Daoy (cell line): ENCODE results near the gene SRD5A1. TPM values are rescaled to one million over a fixed set of nuclear protein-coding genes. Genes with fewer than 3 reads are reported as not detected.
A peak's percentile ranks its signal among the peaks of the same experiment; 100 is the strongest.
"Not testable (repeated sequence)": the region's sequence is repeated elsewhere in the genome, so short reads cannot be mapped to it uniquely, and the experiment has no call there.

ENCODE experiments used
- DNase-seq: peaks from one replicate; pipeline ENCODE4 v3.0.0-alpha.2; 2015; ENCODE audit warnings: low read depth
- total RNA-seq: library from RNA; depleted of rRNA; stranded (reverse); fragments of >200 nt; shearing (Covaris generic); gene quantifications from 2 replicates; pipeline ENCODE4 v1.2.3, GENCODE V29; 2014

The SRD5A1 gene
- total RNA-seq, 1 experiment from 2014 or later: 8.6 TPM

- no peak for DNase-seq
Observed at GRCh38 chr5:6644794-6645241, 11.6 kb downstream of the SRD5A1 start.

GRCh38 chr5:6645571-6646362, 12.5 kb downstream of the SRD5A1 start:
- DNase-seq: not testable (repeated sequence)

- DNase-seq: no peak
Observed at GRCh38 chr5:6649186-6649585, 15.9 kb downstream of the SRD5A1 start.

GRCh38 chr5:6649681-6650080, 16.4 kb downstream of the SRD5A1 start:
- DNase-seq: no peak

GRCh38 chr5:6652025-6652424, 18.8 kb downstream of the SRD5A1 start:
- DNase-seq: no peak

- no peak for DNase-seq
Observed at GRCh38 chr5:6655432-6655831, 22.2 kb downstream of the SRD5A1 start.

GRCh38 chr5:6656680-6657079, 23.4 kb downstream of the SRD5A1 start:
- no peak for DNase-seq

- no peak for DNase-seq
Observed at GRCh38 chr5:6659941-6660684, 26.9 kb downstream of the SRD5A1 start.

- DNase-seq: no peak
Observed at GRCh38 chr5:6660688-6661087, 27.4 kb downstream of the SRD5A1 start.

GRCh38 chr5:6666762-6667161, 33.5 kb downstream of the SRD5A1 start:
- no peak for DNase-seq

GRCh38 chr5:6667648-6668047, 34.4 kb downstream of the SRD5A1 start:
- no peak for DNase-seq

GRCh38 chr5:6668717-6669116, 35.5 kb downstream of the SRD5A1 start:
- not testable (repeated sequence) for DNase-seq

GRCh38 chr5:6673031-6673430, 39.8 kb downstream of the SRD5A1 start:
- no peak for DNase-seq

- DNase-seq: no peak
Observed at GRCh38 chr5:6673963-6674362, 40.7 kb downstream of the SRD5A1 start.

GRCh38 chr5:6674421-6674820, 41.2 kb downstream of the SRD5A1 start:
- no peak for DNase-seq

GRCh38 chr5:6674886-6675285, 41.6 kb downstream of the SRD5A1 start:
- DNase-seq: no peak

- no peak for DNase-seq
Observed at GRCh38 chr5:6675784-6676491, 42.7 kb downstream of the SRD5A1 start.

- peak; percentile 18 for DNase-seq
Observed at GRCh38 chr5:6676702-6677101, 43.5 kb downstream of the SRD5A1 start.

- DNase-seq: no peak
Observed at GRCh38 chr5:6678385-6678784, 45.1 kb downstream of the SRD5A1 start.

- DNase-seq: no peak
Observed at GRCh38 chr5:6680922-6681321, 47.7 kb downstream of the SRD5A1 start.

GRCh38 chr5:6681682-6682081, 48.4 kb downstream of the SRD5A1 start:
- no peak for DNase-seq

GRCh38 chr5:6682239-6682638, 49.0 kb downstream of the SRD5A1 start:
- no peak for DNase-seq
